Heart right ventricle (tissue), 16 donors: Measurements from ENCODE around the gene UQCC5. TPM values are rescaled to one million over a fixed set of nuclear protein-coding genes. Genes with fewer than 3 reads are reported as not detected.

Experiments
- ATAC-seq, 8 donors: fragments of 200-7000 bp; cut with Tn5 transposase; one replicate each; pipeline ENCODE4 v1.9.1; 2020; ENCODE audit warnings: mild to moderate bottlenecking in 8 of 8, moderate library complexity in 8 of 8, moderate number of reproducible peaks in 1 of 8
- DNase-seq, 2 donors: peaks; one replicate each; pipeline ENCODE4 v3.0.0-alpha.2; 2020
- H3K27ac ChIP-seq, 10 donors: fragments of 200-600 bp; sonication (generic) in 2 of 10; one replicate each; pipeline versions ENCODE4 v1.5.0 to v1.8.0; 2020 to 2022; ENCODE audit warnings: mild to moderate bottlenecking in 3 of 10
- H3K27me3 ChIP-seq, 7 donors: fragments of 200-600 bp; one replicate each; pipeline ENCODE4 v1.8.0; 2021 to 2022; ENCODE audit warnings: mild to moderate bottlenecking in 2 of 7
- H3K36me3 ChIP-seq, 9 donors: fragments of 200-600 bp; sonication (generic) in 1 of 9; one replicate each; pipeline versions ENCODE4 v1.5.0 to v1.8.0; 2020 to 2022; ENCODE audit warnings: mild to moderate bottlenecking in 2 of 9
- H3K4me1 ChIP-seq, 9 donors: fragments of 200-600 bp; sonication (generic) in 1 of 9; one replicate each; pipeline versions ENCODE4 v1.5.0 to v1.8.0; 2020 to 2022; ENCODE audit warnings: mild to moderate bottlenecking in 4 of 9
- H3K4me3 ChIP-seq, 10 donors: fragments of 200-600 bp; sonication (generic) in 2 of 10; one replicate each; pipeline versions ENCODE4 v1.5.0 to v1.8.0; 2020 to 2022; ENCODE audit warnings: mild to moderate bottlenecking in 7 of 10, moderate library complexity in 2 of 10
- H3K9me3 ChIP-seq, 11 donors: fragments of 200-600 bp in 10 of 11; sonication (generic) in 2 of 11; one replicate each; pipeline versions ENCODE4 v1.5.0 to v1.8.0; 2013 to 2022; ENCODE audit warnings: mild to moderate bottlenecking in 2 of 11, control low read depth in 1 of 11, moderate library complexity in 1 of 11
- WGBS, 2 donors: extraction: QIAGEN DNeasy Blood & Tissue Kit; methylation state at CpG; one replicate each; pipeline ENCODE4 v1.1.7; 2013; ENCODE audit warnings: inconsistent platforms in 1 of 2; 5-methylcytosine and 5-hydroxymethylcytosine counted together
- intact Hi-C, 10 donors: fragments of 100-400 bp; cut with DNase I; formaldehyde crosslinking; loops; one replicate each; pipeline versions ENCODE4 v1.11.1 to v1.14.2; 2022
- polyA plus RNA-seq, 2 donors: library from polyadenylated mRNA; stranded (reverse); fragments of 200-250 nt; gene quantifications; one replicate each; pipeline ENCODE4 v1.2.3, GENCODE V29; 2013
- total RNA-seq, 10 donors: library from RNA; stranded (reverse); fragmentation: NEBNext Ultra II Directional in 3 of 10; extraction: Animal tissue kit (Norgen Biotek cat#: 25700) in 3 of 10; gene quantifications; one replicate each; pipeline versions ENCODE4 v1.2.1 to v1.2.4, GENCODE V29; 2021 to 2023
- TF ChIP-seq, protein P1 (sequence below), 9 donors: fragments of 200-600 bp; sonication (generic) in 2 of 9; IDR thresholded peaks; one replicate each; pipeline versions ENCODE4 v1.5.0 to v1.8.0; 2021 to 2022; ENCODE audit warnings: antibody characterized with exemption in 9 of 9, mild to moderate bottlenecking in 5 of 9, moderate library complexity in 1 of 9
- donor health status: Arrhythmogenic right ventricular cardiomyopathy.
- donor health status: ischemic (EF 13 %, LVEDD 7.1; RV severe dilation, severe dysfunction).
- donor health status: healthy with polysubstance abuse.
- donor health status: DM: no; HTN: yes; CAD: no.
- donor health status: DM: no; HTN: no; CAD: no.
- donor health status: ischemic (EF 25% LVEDD 6.9; RV normal size, moderate dysfunction).
- donor health status: ischemic (EF 25% LVEDD 5.7; RV mildly dilated, moderate dysfunction).
- donor health status: healthy.
- donor health status: DM: yes; HTN: yes; CAD: no.
- donor health status: Ischemic cardiomyopathy.
- donor health status: ischemic (EF 35%, LVEDD 5.7; RV mildly dilated, moderate dysfunction).
- donor health status: nonischemic (EF 11% LVEDD 7.7; RV severe dilation, severe dysfunction).
- donor health status: DM: yes; HTN: yes; CAD: no.
- donor health status: PGD.
- donor health status: ischemic (EF 29% LVEDD 5.4; RV normal size, mild dysfunction).
- donor health status: nonischemic (EF 23%, LVEDD 6.1; RV moderate dilation, normal function).

UQCC5 gene
- total and polyA plus RNA-seq, 12 donors, result 30.2 to 147 (median 70.3) TPM

DNA sequence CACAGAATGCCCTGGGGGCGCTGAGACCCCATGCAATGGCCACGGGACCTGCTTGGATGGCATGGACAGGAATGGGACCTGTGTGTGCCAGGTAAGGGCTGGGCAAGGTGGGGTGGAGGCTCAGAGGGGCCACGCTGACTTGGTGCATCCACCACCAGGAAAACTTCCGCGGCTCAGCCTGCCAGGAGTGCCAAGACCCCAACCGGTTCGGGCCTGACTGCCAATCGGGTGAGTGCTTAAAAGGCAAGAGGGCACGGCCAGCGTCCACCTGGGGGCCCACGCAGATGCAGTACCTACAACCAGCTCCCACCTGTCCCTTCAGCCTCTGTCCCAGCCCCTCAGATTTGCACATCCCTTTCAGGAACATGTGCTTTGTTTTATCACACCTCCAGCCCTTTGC lies 34.4 kb upstream of the UQCC5 start:
- no peaks in the 10 kb centered on the region for H3K9me3 ChIP-seq
- WGBS, 2 donors, result 93% methylated on average over 10 to 11 of the region's 11 CpGs
- no peak for DNase-seq
- H3K27ac ChIP-seq, result no peak overlapping the region
- H3K4me1 ChIP-seq, result peaks cover 0 to 25% (median 0%) of the 10 kb centered on the region in 9 donors
- H3K27me3 ChIP-seq, result no peaks in the 10 kb centered on the region
- no peak overlapping the region for H3K4me3 ChIP-seq
- TF ChIP-seq, protein P1, sequence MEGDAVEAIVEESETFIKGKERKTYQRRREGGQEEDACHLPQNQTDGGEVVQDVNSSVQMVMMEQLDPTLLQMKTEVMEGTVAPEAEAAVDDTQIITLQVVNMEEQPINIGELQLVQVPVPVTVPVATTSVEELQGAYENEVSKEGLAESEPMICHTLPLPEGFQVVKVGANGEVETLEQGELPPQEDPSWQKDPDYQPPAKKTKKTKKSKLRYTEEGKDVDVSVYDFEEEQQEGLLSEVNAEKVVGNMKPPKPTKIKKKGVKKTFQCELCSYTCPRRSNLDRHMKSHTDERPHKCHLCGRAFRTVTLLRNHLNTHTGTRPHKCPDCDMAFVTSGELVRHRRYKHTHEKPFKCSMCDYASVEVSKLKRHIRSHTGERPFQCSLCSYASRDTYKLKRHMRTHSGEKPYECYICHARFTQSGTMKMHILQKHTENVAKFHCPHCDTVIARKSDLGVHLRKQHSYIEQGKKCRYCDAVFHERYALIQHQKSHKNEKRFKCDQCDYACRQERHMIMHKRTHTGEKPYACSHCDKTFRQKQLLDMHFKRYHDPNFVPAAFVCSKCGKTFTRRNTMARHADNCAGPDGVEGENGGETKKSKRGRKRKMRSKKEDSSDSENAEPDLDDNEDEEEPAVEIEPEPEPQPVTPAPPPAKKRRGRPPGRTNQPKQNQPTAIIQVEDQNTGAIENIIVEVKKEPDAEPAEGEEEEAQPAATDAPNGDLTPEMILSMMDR (IDR thresholded peaks at IDR 0.05), result no peak
- H3K36me3 ChIP-seq, result peaks cover 0 to 65% (median 0%) of the 10 kb centered on the region in 9 donors
- intact Hi-C loops, result no loop called here
- ATAC-seq, result no peak

DNA sequence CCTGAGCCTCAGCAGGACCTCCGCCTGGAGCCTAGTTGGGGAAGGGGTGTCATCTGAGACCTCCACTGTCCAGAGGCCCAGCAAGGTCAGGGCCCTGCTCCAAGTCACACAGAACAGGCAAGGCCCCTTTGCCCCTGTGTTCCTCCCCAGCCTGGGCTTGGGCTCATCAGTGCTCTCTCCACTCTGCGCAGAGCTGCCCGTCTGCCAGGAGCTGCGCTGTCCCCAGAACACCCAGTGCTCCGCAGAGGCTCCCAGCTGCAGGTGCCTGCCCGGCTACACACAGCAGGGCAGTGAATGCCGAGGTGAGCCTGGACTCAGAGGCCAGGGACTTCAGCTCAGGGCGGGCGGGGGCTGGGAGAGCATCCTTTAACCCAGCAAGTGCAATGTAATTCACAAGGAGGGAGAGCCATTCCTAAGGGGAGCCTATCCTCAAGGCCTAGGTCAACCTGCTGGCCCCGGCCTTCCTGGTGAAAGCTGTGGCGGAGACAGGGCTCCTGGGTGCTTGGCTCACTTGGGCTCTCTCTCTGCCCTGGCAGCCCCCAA lies 33.5 kb upstream of the UQCC5 start:
- Histone ChIP-seq H3K4me3 (no peak overlapping the region), H3K27me3 (no peaks in the 10 kb centered on the region), H3K4me1 (peaks cover 0 to 16% (median 0%) of the 10 kb centered on the region in 9 donors), H3K36me3 (peaks cover 0 to 71% (median 0%) of the 10 kb centered on the region in 9 donors), H3K27ac (no peak overlapping the region), H3K9me3 (no peaks in the 10 kb centered on the region)
- intact Hi-C loops, result no loop called here
- WGBS, 2 donors, result 94 to 97% methylated on average over 9 to 11 of the region's 11 CpGs
- DNase-seq (no peak), ATAC-seq (no peak)
- TF ChIP-seq, protein P1 (IDR thresholded peaks at IDR 0.05), result no peak

DNA sequence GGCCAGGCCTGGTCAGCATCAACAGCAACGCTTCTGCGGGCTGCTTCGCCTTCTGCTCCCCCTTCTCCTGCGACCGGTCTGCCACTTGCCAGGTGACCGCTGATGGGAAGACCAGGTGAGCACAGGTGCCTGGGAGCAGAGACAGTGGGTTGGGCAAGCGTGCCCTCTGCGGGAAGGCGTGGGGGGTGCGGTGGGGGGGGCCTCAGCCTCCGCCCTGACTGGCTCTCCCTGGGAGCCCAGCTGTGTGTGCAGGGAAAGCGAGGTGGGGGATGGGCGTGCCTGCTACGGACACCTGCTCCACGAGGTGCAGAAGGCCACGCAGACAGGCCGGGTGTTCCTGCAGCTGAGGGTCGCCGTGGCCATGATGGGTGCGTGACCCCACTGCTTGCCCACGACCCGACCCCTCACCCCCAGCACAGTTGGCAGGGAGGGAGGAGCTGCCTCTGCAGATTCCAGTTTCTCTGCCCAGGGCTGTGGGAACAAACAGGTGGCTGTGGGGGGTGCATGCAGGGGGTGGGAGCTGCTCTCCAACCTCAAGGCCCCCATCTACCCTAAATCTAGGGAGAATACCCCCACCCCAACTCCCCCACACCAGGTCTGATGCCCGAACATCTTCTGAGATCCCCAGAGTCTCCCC lies 32.5 kb upstream of the UQCC5 start:
- Histone ChIP-seq H3K27ac (no peak overlapping the region), H3K9me3 (no peaks in the 10 kb centered on the region), H3K27me3 (no peaks in the 10 kb centered on the region), H3K4me3 (no peak overlapping the region), H3K36me3 (peaks cover 0 to 81% (median 0%) of the 10 kb centered on the region in 9 donors), H3K4me1 (peaks cover 0 to 6% (median 0%) of the 10 kb centered on the region in 9 donors)
- TF ChIP-seq, protein P1 (IDR thresholded peaks at IDR 0.05), result no peak
- no peak for ATAC-seq
- intact Hi-C loops, result no loop called here
- no peak for DNase-seq
- WGBS, 2 donors, result 73 to 79% methylated on average over 21 to 23 of the region's 23 CpGs

DNA sequence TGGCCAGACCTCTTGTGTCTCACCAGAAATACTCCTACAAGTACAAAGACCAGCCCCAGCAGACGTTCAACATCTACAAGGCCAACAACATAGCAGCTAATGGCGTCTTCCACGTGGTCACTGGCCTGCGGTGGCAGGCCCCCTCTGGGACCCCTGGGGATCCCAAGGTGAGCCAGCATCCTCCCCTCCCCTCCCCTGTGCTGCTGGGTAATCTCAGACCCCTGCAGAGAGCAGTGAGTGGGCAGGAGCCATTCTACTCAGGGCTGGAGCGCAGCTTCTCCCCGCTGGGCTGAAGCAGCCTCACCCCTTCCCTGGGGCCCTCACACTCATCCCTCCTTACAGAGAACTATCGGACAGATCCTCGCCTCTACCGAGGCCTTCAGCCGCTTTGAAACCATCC lies 31.4 kb upstream of the UQCC5 start:
- Histone ChIP-seq H3K4me1 (no peaks in the 10 kb centered on the region), H3K27me3 (no peaks in the 10 kb centered on the region), H3K4me3 (no peak overlapping the region), H3K9me3 (no peaks in the 10 kb centered on the region), H3K27ac (no peak overlapping the region), H3K36me3 (peaks cover 0 to 92% (median 0%) of the 10 kb centered on the region in 9 donors)
- WGBS, 2 donors, result 84 to 87% methylated on average over 10 of the region's 10 CpGs
- TF ChIP-seq, protein P1 (IDR thresholded peaks at IDR 0.05), result no peak
- ATAC-seq (no peak), DNase-seq (no peak)
- intact Hi-C loops, result no loop called here
